Stimulated activated CD8-positive, alpha-beta memory T cell treated with anti-CD3 and anti-CD28 coated beads, Interleukin-12 subunit alpha, Interleukin-12 subunit beta, amount 100 ng/mL, for 24 hours (primary cell): ENCODE measurements around the gene NUDT5.
A peak's percentile ranks its signal among the peaks of the same experiment; 100 is the strongest.
"Not testable (repeated sequence)": the region's sequence is repeated elsewhere in the genome, so short reads cannot be mapped to it uniquely, and the experiment has no call there.

Experiments
- DNase-seq: peaks from one replicate; pipeline ENCODE4 v3.0.0-alpha.2; 2020; ENCODE audit errors: extremely low read depth

Gene NUDT5

GRCh38 chr10:12195603-12196506 is at the start of gene NUDT5, which contains the start of gene CDC123:
Gene NUDT5 (minus strand): TSS chr10:12195891. CDS start chr10:12186291, 9,600 bp downstream.
Gene CDC123 (plus strand): TSS chr10:12196188. CDS start chr10:12196246, 58 bp downstream.
- DNase-seq = peak; percentile 55

DNA sequence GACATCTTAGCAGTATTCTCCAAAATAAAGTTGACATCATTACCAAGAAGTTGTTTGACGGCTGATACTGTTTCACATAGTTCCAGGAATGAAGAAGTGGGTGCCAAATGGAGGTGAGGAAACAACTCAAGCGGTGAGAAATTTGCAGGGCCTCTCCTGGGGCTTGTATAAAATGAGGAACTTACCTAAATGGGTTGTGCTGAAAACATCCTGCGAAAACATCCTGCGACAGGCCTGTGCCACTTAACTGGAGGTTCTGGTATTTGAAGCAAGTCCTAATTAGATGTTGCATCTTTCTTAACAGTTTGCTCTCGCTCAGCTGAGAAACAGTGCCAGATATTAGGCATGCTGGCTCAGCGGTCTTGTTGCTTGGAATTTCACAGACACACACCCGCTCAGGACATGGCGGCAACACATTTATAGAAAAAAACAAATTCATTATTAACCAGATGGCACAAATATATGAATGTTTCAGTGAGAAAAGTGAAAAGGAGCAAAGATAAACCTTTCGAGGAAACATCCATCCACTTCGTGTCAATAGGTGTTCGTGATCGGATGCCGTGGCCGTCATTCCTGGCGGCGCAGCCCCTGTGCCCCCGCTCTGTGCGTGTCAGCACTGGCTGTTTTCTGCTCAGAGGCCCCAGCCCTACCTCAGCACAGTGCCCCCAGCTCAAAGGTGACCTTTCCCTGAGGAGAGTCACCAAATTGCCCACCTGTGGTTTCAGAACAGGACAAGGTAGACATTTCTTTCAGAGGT is 48.4 kb upstream of the NUDT5 start:
- no peak for DNase-seq

GRCh38 chr10:12241810-12242529 is 46.3 kb upstream of the NUDT5 start:
- peak; percentile 22 for DNase-seq

DNA sequence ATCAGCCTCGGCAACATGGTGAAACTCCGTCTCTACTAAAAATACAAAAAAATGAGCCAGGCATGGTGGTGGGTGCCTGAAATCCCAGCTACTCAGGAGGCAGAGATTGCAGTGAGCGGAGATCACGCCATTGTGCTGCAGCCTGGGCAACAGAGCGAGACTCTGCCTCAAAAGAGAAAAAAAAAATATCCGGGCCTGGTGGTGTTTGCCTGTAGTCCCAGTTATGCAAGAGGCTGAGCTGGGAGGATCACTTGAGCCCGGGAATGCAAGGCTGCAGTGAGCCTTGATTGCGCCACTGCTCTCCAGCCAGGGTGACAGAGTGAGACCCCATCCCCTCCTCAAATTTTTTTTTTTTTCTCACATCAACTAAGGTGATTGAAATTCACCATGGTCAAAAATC is 43.1 kb upstream of the NUDT5 start:
- no peak for DNase-seq

- DNase-seq = no peak
Measured at GRCh38 chr10:12237265-12238220, 41.9 kb upstream of the NUDT5 start.

GRCh38 chr10:12235796-12236195 is 40.1 kb upstream of the NUDT5 start:
- no peak for DNase-seq

DNA sequence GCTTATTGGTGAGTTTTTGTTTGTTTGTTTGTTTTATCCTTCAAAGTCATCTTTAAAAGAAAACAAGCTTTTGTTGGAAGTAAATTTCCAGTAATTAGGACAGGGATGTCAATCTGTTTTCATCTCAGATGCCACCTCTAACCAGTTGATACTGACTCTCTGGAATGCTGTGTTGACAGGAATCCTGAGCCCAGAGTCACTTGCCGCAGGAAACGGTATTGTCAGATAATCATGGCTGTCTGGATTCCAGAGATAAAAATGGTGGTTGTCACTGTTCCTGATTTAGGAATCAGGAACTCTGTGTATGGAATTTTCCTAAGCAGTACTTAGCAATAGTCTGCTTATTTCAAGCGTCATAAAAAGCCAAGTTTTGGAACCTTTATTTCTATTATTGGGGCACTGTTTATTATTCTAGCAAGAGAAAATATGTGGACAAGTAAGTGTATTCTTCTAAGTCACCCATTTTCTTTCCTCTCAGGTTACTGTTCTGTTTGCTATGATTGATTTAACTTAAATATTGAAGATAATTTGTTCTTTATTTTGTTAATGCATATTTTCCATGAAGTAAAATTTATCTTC is 39.5 kb upstream of the NUDT5 start:
- DNase-seq = no peak

GRCh38 chr10:12234687-12235086 is 39.0 kb upstream of the NUDT5 start:
- DNase-seq = not testable (repeated sequence)

- no peak for DNase-seq
Measured at GRCh38 chr10:12228851-12229250, 33.2 kb upstream of the NUDT5 start.

- DNase-seq = not testable (repeated sequence)
Measured at GRCh38 chr10:12226438-12226837, 30.7 kb upstream of the NUDT5 start.

GRCh38 chr10:12225444-12225843 is 29.8 kb upstream of the NUDT5 start:
- no peak for DNase-seq

- no peak for DNase-seq
Measured at GRCh38 chr10:12221323-12222298, 25.9 kb upstream of the NUDT5 start.

DNA sequence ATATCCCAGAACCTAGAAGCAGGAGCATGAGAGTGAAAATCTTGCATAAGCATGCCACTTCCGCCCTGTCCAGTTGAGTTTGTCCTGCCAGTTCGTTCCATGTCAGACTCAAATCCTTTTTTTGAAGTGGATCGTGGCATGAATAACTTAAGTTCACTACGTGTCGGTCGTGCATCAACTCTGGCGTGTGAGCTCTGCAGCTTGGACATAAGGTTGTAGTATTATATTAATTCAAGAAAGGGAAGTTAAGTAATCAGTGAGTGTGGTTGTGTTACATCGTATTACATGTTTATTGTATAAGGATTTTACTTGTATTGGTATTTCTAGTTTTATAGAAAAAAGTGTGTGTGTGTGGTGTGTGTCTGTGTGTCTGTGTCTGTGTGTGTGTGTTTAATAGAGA is 23.3 kb upstream of the NUDT5 start:
- no peak for DNase-seq

DNA sequence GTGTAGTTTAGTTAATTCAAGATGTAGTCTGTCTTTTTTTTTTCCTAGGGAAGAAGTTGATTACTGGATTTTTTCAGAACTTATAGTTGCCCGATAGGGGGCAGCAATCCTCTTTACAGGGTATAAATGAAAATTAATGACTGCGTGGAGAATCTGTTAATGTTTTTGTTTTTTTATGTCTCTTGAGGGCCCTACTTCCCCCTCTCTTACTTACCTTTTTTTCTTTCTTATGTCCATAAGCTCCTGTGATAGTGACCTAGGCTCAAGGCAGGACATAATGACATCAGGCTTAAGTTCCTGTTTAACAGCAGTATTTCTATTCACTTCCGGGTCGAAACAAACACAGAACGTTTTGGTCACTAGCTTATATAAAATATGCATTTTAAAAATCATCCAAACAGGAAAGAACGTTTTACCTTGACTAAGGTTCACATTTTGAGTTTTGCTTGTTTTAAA is 19.1 kb upstream of the NUDT5 start:
- DNase-seq = no peak

GRCh38 chr10:12214093-12214492 is 18.4 kb upstream of the NUDT5 start:
- no peak for DNase-seq

DNA sequence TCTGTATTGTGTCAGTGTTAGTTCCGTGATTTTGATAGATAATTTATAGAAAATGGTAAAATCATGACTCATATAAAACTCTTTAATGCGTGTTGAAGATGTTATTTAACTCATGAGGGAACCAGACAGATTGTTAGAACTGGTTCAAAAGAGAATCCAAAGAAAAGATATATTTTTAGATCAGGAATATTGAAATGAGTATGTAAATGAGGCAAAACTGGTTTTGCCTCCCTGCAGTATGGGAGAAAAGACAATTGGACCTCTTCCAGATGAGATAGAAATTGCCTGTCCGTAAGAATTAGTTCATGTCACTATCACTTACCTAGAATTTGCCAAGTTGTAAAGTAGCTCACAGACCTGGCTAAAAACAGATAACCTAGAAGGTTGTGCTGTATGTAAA is 17.9 kb upstream of the NUDT5 start:
- no peak for DNase-seq

- no peak for DNase-seq
Measured at GRCh38 chr10:12212454-12212853, 16.8 kb upstream of the NUDT5 start.

DNA sequence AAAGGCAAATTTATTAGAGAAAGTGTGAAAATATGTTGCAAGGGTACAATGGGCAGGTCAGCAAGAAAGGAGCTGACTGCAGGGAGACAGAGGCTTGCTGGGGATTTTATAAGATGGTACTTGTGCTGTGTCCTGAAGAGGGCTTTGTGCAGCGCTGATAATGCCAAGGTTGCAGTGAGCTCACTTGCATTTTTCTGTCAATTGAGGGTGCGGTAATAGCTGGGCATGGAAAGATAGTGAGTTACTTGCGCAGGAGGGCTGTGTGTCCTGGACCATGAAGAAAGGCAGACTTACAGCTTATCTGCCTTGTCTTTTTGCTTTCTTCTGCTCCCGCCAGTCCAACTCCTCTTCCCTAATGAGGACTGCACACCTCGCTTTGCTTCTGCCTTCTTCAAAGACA is 12.8 kb upstream of the NUDT5 start:
- DNase-seq = no peak

- no peak for DNase-seq
Measured at GRCh38 chr10:12207114-12207513, 11.4 kb upstream of the NUDT5 start.
